Hepatocyte (in vitro differentiated cells): ENCODE data around the gene ATP6V0B.

Experiments used
- CTCF ChIP-seq: fragments of 200-600 bp; sonication (generic); IDR thresholded peaks from 2 replicates; pipeline ENCODE4 v1.5.1; 2016; ENCODE audit warnings: antibody characterized with exemption, mild to moderate bottlenecking; ENCODE audit not compliant: poor library complexity
- EZH2 ChIP-seq: fragments of 200-600 bp; sonication (generic); IDR thresholded peaks from 2 replicates; pipeline ENCODE4 v1.6.1; 2016; ENCODE audit warnings: antibody characterized with exemption, mild to moderate bottlenecking, borderline replicate concordance

GRCh38 chr1:43975249-43975961 lies 645 bp downstream of the ATP6V0B start:
- TF ChIP-seq EZH2, result no peak
- TF ChIP-seq CTCF, result no peak
